ENCODE results near the gene MAFG. TPM values are rescaled to one million over a fixed set of nuclear protein-coding genes. Genes with fewer than 3 reads are reported as not detected.
"Not testable (repeated sequence)": the region's sequence is repeated elsewhere in the genome, so short reads cannot be mapped to it uniquely, and the experiment has no call there.

Gene MAFG
- total RNA-seq, 2 donors from 2014 or later, result 20.9 to 25.1 TPM

DNA sequence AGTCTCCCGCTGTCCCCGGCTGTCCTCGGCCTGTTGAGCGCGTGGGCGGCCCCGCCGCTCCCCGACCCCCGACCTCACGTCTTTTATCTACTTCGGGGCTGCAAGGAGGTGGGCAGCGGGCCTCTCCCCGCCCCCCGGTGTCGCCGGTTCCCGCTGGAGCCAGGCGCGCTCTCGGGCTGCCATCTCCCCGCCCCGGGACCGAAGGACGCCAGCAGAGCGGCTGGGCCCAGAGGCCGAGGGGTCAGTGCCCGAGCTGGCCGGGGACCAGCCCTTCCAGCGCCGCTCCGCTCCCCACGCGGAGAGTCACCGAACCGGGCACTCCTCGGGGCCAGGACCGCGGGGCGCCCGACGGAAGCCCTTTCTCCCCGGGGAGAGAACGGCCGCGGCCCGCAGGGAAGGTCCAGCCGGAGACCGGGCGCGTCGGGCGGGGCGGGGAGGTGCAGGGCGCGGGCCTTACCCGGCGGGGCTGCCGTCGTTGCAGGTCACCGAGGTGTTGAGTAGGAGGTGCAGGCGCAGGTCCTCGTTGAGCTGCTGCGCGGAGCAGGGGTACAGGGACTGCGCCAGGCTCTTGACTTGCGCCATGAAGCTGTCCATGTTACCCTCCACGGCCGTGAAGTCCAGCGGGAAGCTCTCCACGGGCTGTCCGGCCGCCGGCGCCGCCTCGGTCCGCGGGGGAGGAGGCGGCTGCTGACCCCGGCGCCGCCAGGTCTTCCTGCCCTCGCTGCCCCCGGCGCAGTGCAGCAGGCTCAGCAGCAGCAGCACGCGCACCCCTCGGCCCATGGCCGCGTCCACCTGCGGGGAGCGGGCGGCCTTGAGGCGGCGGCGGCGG is 32.8 kb upstream of the MAFG start:
- intact Hi-C loops (cut with DNase I), result loop anchor here in 1 of 2 donors (5.0 to 10.0 kb wide), 2 partner anchors 62 to 194 kb away; partner anchors contain the start of genes CENPX and LRRC45
- ATAC-seq (peak in 1 of 2 donors; percentile 4), DNase-seq (no peak)

DNA sequence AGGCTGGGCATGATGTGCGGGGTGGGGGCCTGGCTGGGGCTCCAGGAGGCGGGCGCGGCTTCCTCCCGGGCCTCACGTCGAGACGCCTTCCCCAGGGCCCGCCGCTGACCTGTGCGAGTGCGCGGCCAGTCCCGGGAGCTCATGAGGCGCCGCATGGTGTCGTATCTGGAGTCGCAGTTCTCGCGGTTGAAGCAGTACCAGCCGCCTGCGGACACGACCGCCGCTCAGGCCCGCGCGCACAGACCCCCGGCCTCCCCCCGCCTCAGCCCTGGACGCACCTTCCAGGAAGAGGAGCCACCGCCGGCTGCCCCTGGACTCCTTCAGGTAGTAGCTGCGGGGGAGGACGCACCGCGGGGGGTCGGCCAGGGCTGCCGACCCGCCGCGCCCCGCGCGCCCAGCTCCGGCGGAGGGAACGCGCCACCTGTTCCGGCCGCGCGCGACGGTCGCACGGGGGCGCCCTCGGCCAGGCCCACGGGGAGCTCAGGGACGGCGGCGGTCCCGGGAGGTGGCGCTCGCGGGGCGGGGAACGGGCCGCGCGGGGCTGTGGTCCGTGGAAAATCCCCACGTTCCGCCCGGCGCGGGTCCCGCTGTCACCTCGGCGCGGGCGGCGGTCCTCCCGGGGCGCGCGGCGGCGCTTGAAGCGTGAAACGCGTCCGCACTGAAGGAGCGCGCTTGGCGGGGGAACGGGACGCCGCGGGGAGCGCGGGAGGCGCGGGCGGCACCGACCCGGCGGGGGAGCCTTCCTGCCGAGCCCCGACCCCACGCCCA is 32.0 kb upstream of the MAFG start:
- intact Hi-C loops (cut with DNase I), result loop anchor here (1.0 to 10.0 kb wide), 4 partner anchors 53 to 195 kb away; partner anchors contain the start of genes CENPX (in 1 of the 2) and LRRC45 (in 1 of the 2)
- ATAC-seq, result peak; percentile 87 to 95
- DNase-seq, result peak; percentile 74

DNA sequence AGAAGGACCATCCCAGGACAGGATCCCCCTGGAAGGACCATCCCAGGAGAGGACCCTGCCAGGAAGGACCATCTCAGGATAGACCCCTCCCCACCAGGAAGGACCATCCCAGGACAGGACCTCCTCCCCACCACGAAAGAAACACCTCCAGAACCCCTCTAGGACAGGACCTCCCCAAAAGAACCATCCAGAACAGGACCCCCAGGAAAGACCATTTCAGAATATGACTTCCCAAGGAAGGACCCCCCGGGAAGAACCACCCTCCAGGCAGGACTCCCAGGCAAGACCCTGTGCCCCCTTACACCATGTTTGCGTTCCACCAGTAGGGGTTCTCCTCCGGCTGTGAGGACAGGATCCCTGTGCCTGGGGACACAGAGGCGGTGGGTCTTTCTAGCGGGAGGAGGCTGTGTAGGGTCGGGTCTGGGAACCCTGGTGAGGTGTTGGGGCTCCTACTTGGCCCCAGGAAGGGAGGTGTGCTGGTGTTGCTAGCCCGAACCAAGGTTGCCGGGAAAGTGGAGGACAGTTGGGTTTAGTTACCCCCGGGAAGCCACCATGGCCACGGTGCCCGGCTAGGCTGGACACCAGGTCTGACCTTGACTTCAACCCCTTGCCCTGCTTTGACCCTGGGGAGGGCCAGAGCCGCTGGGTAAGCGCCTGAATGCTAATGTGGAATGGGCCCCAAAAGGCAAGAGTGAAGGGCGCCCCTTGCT is 31.3 kb upstream of the MAFG start:
- DNase-seq (no peak), ATAC-seq (no peak)
- intact Hi-C loops (cut with DNase I), result loop anchor here (1.0 to 10.0 kb wide), 3 partner anchors 54 to 196 kb away; no protein-coding TSS in a partner anchor

DNA sequence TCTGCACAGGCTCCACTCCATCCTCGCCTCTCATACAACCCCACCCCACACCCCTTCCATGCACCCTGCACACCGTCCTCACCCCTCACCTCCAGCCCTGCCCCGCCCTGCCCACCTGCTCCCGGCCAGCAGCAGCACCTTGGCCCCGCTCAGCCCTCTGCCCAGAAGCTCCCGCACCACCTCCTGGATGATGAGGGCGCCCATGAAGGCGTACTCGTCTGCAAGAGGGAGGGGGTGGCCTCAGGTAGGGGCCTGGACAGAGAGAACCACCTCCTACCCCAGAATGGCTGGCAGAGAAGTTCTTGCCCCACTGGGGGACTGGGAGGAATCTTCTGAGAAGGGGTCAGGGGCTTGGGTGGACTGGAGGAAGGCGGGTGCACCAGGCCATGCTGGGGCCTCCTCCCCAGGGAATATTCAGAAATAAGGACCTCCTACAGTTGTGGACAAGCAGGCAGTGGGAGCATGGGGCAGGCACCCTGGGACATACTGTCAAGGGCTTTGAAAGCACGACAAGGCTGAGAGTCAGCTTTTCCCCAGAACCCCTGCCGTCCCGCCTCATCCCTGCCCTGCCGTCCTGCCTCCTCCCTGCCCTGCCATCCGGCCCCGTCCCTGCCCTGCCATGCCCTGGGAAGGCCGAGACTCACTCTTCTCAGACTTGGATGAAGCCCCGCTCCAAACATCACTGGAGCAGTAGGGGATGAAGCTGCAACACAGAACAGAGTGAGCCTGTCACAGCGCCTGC is 30.3 kb upstream of the MAFG start:
- no peak for DNase-seq
- intact Hi-C loops (cut with DNase I), result loop anchor here (5.0 to 10.0 kb wide), 2 partner anchors 54 to 197 kb away; no protein-coding TSS in a partner anchor
- no peak for ATAC-seq

DNA sequence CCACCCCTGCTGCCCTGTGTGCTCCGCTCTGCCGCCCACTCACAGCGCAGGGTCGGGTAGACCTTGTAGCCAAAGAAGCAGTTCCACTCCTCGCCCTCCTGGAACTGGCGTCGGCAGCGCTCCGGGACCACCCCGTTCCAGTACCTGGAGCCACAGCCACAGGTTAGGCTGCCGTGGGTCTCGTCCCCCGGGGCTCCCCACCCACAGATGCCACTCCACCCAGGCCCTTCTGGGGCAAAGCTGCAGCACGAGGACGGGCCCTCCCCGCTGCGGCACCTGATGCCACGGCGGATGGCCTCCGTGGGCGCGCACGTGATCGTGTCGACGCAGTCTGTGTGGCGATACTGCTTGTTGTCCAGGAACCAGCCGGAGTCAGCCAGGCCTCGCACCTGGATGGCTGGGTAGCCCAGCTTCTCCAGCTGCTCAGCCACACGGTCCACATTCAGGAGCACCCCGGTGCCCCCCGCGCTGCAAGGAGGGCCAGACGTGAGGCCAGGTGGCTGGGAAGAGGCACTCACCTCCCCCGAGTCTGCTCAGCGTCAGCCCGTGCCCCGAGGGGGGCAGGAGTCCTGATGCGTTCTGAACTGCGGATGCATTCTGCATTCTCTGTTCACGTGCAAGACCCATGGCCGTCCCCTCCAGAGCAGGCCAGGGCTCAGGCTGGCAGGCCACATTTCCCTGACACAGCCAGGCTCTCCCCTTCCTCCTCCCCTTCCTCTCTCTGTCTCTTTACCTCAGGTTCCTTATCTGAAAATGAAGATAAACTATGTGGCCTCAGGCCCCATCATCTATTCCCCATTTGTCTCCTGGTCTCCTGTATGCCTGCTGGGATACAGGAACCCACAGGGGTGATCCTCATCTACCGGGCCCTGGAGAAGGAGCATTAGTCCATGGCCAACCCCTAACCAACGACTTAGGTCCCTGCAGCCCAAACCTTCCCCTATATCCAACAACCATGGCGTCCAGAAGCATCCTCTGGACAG is 29.4 kb upstream of the MAFG start:
- intact Hi-C loops (cut with DNase I), result loop anchor here (5.0 to 10.0 kb wide), 2 partner anchors 55 to 198 kb away; no protein-coding TSS in a partner anchor
- DNase-seq (no peak), ATAC-seq (no peak)

DNA sequence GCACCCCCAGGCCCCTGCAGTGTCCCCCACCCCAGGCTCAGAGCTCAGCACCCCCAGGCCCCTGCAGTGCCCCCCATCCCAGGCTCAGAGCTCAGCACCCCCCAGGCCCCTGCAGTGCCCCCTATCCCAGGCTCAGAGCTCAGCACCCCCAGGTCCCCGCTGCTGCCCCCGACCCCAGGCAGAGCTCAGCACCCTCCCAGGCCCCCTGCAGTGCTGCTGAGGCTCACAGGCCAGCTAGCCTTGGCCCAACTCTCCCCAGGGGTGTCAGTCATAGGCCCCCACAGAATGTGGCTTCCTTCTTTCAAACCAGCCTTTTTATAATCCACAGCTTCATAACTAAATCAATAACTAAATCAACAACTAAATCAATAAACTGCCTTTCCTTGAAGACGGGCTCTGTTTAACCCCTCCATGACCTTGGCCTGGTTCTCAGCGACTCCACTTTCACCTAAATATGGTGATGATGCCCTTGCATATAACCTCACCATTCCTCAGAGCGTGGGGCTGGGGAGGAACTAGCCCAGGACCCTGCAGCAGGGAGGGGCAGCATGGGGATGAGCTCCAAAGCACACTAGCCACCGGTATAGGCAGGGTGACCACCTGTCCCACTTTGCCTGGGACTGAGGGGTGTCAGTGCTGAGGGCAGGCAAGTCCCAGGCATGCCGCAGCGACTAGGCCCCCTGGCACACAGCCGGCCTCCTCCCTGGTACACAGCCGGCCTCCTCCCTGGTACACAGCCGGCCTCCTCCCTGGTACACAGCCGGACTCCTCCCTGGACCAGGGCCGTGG is 28.4 kb upstream of the MAFG start:
- intact Hi-C loops (cut with DNase I), result loop anchor here (5.0 to 10.0 kb wide), 2 partner anchors 56 to 199 kb away; no protein-coding TSS in a partner anchor
- ATAC-seq (no peak), DNase-seq (no peak)

DNA sequence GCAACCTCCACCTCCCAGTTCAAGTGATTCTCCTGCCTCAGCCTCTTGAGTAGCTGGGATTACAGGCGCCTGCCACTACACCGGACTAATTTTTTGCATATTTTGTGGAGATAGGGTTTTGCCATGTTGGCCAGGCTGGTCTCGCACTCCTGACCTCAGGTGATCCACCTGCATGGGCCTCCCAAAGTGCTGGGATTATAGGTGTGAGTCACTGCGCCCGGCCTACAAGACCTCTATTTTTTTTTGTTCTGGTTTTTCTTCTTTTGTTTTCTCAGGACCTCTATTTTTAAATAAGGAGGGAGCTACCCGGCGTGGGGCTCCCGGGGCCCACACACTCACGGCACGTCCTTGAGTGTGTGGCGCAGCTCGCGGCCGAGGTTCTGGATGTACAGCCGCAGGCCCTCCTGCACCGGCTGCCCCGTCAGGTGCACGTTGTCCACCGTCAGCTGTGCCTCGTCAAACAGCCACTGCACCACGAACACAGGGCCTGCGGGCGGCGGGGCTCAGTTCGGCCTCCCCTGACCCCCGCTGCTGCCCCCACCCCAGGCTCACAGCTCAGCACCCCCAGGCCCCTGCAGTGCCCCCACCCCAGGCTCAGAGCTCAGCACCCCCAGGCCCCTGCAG is 27.6 kb upstream of the MAFG start:
- ATAC-seq (no peak), DNase-seq (no peak)
- intact Hi-C loops (cut with DNase I), result loop anchor here (5.0 to 10.0 kb wide), 2 partner anchors 57 to 200 kb away; no protein-coding TSS in a partner anchor

DNA sequence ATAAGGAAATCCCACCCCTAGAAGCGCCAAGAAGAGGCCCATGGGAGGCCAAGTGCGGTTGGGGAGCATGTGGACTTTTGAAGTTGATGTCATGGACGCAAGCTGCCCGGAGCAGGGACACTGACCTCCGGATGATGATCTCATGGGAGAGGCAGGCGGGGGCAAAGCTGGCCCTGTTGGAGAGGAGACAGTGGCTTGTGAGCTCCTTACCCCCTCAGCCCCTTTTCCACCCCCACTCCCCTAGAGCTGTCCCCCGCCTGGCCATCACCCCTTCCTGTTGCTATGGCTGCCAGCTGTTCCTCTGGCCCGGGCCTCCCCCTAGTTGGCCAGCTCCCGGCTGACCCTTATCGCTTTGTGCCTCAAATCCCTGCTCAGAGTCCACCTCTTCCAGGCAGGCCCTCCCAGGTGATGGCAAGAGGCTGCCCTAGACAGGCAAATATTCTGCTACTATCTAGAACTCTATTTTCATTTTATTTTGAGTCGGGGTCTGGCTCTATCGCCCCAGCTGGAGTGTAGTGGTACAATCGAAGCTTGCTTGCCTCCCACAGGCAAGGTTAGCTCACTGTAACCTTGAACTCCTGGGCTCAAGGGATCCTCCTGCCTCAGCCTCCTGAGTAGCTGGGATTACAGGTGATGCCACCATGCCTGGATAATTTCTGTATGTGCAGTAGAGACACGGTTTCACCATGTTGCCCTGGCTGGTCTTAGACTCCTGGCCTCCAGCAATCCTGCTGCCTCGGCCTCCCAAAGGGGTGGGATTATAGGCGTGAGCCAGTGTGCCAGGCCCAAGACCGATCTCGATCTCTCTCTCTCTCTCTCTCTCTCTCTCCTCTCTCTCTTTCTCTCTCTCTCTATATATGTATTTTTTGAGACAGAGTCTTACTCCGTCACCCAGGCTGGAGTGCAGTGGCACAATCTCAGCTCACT is 26.9 kb upstream of the MAFG start:
- ATAC-seq (no peak), DNase-seq (no peak)
- intact Hi-C loops (cut with DNase I), result loop anchor here (5.0 to 10.0 kb wide), 2 partner anchors 58 to 200 kb away; no protein-coding TSS in a partner anchor

DNA sequence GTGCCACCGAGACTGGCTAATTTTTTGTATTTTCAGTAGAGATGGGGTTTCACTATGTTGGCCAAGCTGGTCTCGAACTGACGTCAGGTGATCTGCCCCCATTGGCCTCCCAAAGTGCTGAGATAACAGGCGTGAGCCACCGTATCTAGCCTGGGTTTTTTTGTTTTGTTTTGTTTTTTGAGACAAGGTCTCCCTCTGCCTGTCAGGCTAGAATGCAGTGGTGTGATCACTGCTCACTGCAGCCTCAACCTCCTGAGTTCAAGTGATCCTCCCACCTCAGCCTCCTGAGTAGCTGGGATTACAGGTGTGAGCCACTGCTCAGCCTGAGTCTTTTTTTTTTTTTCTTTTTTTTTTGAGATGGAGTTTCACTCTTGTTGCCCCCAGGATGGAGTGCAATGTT is 25.9 kb upstream of the MAFG start:
- ATAC-seq, DNase-seq: not testable (repeated sequence)
- intact Hi-C loops (cut with DNase I), result loop anchor here in 1 of 2 donors (10.0 kb wide), 1 partner anchor 201 kb away; no protein-coding TSS in a partner anchor

DNA sequence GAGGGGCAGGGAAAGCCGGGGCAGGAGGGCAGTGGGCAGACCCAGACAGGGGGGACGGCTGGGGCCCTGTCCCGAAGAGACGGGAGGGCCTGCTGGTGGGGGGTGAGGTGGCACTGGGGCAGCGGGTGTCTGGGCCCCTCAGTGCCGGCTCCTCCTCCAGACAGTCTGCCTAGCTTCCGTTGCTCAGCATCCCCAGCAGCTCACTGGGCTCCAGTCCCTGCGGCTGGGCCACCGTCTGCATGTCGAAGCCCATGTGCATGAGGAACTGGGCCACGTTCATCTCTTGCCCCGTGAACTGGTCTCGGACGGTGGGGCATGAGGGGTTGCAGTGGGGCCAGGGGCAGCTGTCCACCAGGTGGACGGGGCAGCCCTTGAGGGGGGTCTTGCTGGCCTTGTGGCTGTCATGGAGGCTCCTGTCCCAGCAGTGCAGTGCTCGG is 25.3 kb upstream of the MAFG start:
- ATAC-seq (no peak), DNase-seq (no peak)
- intact Hi-C loops (cut with DNase I), result loop anchor here in 1 of 2 donors (10.0 kb wide), 1 partner anchor 202 kb away; no protein-coding TSS in a partner anchor

DNA sequence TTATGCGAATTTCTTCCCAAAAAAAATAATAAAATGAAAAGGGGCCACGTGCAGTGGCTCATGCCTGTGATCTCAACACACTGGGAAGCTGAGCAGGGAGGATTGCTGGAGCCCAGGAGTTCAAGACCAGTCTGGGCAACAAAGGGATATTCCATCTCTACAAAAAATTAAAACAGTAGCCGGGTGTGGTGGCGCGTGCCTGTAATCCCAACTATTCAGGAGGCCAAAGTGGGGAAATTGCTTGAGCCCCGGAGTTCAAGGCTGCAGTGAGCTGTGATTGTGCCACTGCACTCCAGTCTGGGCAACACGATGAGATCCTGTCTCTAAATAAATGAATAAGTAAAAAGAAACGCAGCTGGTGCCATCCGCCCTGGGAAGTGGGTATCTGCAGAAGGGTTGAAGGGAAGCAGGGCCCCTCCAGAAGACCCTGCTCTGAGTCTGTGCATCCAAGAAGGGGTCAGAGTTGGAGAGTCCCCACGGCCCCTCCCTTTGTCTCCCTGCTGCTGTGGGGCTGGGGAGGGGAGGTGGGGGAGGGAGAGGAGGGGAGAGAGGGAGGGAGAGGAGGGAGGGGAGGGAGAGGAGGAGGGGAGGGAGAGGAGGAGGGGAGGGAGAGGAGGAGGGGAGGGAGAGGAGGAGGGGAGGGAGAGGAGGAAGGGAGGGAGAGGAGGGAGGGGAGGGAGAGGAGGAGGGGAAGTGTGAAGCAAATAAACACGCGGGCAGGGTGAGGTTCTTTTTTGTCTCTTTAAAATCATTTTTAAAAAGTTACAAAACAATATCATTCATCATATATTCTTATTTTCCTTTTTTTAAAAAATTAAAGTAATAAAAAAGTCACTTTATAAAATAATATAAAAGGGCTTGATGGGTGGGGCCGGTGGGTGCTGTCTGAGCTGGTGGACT is 24.5 kb upstream of the MAFG start:
- DNase-seq (no peak), ATAC-seq (no peak)
- intact Hi-C loops (cut with DNase I), result loop anchor here in 1 of 2 donors (10.0 kb wide), 1 partner anchor 203 kb away; no protein-coding TSS in a partner anchor

DNA sequence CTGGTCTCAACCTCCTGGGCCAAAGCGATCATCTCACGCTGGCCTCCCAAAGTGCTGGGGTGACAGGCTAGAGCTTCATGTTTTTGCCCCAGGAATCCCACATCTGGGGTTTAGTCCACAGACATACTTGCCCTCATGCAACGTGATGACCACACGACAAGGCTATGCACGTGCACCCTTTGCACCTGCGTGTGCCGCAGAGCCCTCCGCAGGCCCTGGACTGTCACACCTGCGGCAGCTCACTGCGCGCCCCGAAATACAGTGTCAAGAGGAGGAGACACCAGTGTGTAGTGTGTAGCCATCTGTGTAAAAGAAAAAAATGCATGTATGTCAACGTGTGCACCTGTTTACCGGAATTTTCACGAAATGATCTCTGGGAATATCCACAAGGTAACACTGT is 23.0 kb upstream of the MAFG start:
- intact Hi-C loops (cut with DNase I), result loop anchor here in 1 of 2 donors (10.0 kb wide), 1 partner anchor 204 kb away; no protein-coding TSS in a partner anchor
- ATAC-seq, result no peak
- DNase-seq, result no peak

DNA sequence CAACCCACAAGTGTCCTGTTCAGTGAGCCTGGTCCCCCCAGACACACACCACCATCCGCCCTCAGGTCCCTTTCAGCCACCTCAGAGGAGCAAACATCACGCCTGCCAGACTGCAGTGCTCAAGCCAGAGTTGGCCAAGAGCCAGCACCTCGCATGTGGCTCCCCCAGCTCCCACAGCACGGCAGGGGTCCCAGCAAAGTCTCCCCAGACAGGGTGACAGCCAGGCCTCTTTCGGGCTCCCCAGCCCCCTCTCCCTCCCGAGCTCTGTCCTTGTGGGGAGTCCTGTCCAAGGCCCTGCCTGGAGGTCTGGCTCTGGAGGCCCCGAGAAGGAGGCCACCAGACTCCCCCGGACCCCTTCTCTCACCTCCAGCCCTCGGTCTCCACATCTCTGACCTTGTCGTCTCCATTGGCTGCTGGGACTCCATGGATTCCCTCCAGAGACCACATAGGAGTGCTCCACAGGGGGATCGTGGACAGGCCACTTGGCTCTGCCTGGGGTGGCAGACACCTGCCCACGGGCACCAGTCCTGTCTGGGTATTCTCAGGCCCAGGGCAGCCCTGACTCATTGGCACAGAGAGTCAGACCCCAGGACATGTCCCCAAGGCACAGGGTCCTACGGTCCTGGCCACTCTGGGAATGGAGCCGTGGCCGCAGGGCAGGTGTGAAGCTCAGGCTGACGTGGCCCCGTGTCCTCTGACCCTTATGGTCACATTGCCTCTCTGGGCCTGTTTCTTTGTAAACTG is 21.3 kb upstream of the MAFG start:
- intact Hi-C loops (cut with DNase I), result no loop called here
- no peak for DNase-seq
- ATAC-seq, result no peak
